K562 (cell line): ENCODE results near the gene SPRYD3. TPM values are rescaled to one million over a fixed set of nuclear protein-coding genes. Genes with fewer than 3 reads are reported as not detected.

Experiments used
- ARHGAP35 ChIP-seq: fragments of 450-650 bp; IDR thresholded peaks from 2 replicates; pipeline ENCODE4 v1.6.1; 2018; ENCODE audit not compliant: partially characterized antibody
- JUND ChIP-seq, 2 experiments: IDR thresholded peaks; 2 replicates in 1 of 2; 3 replicates in 1 of 2; pipeline ENCODE4 v1.6.1; 2011; ENCODE audit warnings: borderline replicate concordance in 2 of 2, low read depth in 2 of 2, low read length in 2 of 2, improper control_type of control experiment in 1 of 2, missing biosample characterization in 1 of 2, missing genetic modification characterization in 1 of 2, missing genetic modification reagents in 1 of 2
- NELFE ChIP-seq: IDR thresholded peaks from 2 replicates; pipeline ENCODE4 v1.6.1; 2011; ENCODE audit warnings: mild to moderate bottlenecking; ENCODE audit not compliant: insufficient read depth, insufficient read length
- POLR2AphosphoS5 ChIP-seq: IDR thresholded peaks from 2 replicates; pipeline ENCODE4 v1.6.1; 2011; ENCODE audit warnings: mild to moderate bottlenecking, low read depth, low read length, moderate library complexity; ENCODE audit not compliant: control insufficient read depth, insufficient read depth
- TAF1 ChIP-seq: IDR thresholded peaks from 2 replicates; pipeline ENCODE4 v1.6.1; 2011; ENCODE audit warnings: mild to moderate bottlenecking, low read length, moderate library complexity; ENCODE audit not compliant: insufficient read depth, control insufficient read depth, severe bottlenecking; ENCODE audit errors: extremely low read depth
- ZNF232 ChIP-seq: sonication (generic); formaldehyde crosslinking; IDR thresholded peaks from 2 replicates; pipeline ENCODE4 v1.8.0; 2022; ENCODE audit warnings: mild to moderate bottlenecking, missing genetic modification reagents
- polyA plus RNA-seq, 8 experiments: library from polyadenylated mRNA; depleted of rRNA in 4 of 8; stranded (reverse) in 5 of 8; unstranded in 3 of 8; fragments of >200 nt; fragmentation: Nextera tagmentation in 2 of 8; fragmentation: Illumina TruSeq in 1 of 8; extraction: Ambion mirVana in 2 of 8; extraction: Trizol in 1 of 8; gene quantifications; 2 replicates each; pipeline versions ENCODE4 v1.2.1 to v1.2.3, GENCODE V29; 2011 to 2014; ENCODE audit warnings: inconsistent platforms in 1 of 8, missing spikeins in 1 of 8
- total RNA-seq, 7 experiments: library from RNA; depleted of rRNA in 6 of 7; stranded (reverse); fragments of >200 nt in 6 of 7; fragmentation: Illumina TruSeq in 2 of 7; extraction: Trizol in 2 of 7; gene quantifications; 2 replicates each; pipeline versions ENCODE4 v1.2.1 to v1.2.3, GENCODE V29; 2011 to 2021; ENCODE audit warnings: low replicate concordance in 1 of 7
- TF ChIP-seq, protein P1 (sequence below), 2 experiments: fragments of 450-650 bp in 1 of 2; IDR thresholded peaks; 2 replicates each; pipeline ENCODE4 v1.6.1; 2011 to 2017; ENCODE audit warnings: low read depth in 2 of 2, antibody characterized with exemption in 1 of 2, borderline replicate concordance in 1 of 2, low read length in 1 of 2, mild to moderate bottlenecking in 1 of 2, mixed read lengths in 1 of 2; ENCODE audit not compliant: control insufficient read depth in 1 of 2
- TF ChIP-seq, protein P2 (sequence below): fragments of 250-450 bp; sonication (Bioruptor Pico); IDR thresholded peaks from 2 replicates; pipeline ENCODE4 v1.5.0; 2021
- TF ChIP-seq, protein P3 (sequence below): fragments of 450-650 bp; IDR thresholded peaks from 2 replicates; pipeline ENCODE4 v1.6.1; 2016; ENCODE audit warnings: mild to moderate bottlenecking, moderate library complexity

SPRYD3 gene
- total and polyA plus RNA-seq, 9 of the 15 experiments (the other 6 are each of a cell fraction or from before 2014, with no cell fraction given): 1.5 to 13.6 (median 7.6) TPM

DNA sequence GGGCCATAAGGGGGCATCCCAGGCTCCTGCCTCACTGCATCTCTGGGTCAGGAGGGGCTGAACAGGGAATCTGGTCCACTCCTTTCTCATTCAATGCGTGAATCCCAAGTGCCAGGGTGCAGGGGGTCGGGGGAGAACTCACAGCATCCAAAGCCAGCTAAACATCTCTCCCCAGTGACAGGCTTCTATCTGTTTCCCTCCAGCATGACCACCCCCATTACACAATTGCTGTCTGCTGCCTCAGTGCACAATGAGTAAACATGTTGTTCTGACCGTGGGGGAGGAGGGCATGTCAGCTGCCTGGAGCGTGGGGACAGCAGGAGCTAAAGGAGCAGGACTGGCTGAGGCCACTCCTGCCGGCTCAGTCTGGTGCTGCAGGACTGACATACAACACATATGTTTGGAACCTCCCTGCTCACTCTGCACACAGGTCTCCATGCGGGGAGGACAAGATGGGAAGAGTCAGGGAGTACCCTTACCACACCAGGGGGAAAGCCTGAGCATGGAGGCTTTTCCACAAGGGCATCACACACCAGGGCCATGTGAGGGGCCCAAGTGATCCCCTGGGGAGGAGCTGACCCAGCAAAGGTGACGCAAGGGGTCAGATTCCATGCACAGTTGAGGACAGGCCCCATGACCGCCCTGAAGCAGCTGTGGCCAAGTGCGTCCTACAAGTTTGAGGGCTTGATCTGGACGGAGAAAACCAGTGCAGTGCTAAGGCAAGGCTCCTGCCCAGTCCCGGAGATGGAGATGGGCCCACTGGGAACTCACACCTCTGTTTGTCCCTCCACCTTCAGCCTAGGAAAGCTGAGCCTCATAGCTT is 27.9 kb downstream of the SPRYD3 start (continued):
- TF ChIP-seq, protein P1, sequence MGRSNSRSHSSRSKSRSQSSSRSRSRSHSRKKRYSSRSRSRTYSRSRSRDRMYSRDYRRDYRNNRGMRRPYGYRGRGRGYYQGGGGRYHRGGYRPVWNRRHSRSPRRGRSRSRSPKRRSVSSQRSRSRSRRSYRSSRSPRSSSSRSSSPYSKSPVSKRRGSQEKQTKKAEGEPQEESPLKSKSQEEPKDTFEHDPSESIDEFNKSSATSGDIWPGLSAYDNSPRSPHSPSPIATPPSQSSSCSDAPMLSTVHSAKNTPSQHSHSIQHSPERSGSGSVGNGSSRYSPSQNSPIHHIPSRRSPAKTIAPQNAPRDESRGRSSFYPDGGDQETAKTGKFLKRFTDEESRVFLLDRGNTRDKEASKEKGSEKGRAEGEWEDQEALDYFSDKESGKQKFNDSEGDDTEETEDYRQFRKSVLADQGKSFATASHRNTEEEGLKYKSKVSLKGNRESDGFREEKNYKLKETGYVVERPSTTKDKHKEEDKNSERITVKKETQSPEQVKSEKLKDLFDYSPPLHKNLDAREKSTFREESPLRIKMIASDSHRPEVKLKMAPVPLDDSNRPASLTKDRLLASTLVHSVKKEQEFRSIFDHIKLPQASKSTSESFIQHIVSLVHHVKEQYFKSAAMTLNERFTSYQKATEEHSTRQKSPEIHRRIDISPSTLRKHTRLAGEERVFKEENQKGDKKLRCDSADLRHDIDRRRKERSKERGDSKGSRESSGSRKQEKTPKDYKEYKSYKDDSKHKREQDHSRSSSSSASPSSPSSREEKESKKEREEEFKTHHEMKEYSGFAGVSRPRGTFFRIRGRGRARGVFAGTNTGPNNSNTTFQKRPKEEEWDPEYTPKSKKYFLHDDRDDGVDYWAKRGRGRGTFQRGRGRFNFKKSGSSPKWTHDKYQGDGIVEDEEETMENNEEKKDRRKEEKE (IDR thresholded peaks at IDR 0.05; ENCODE audit: borderline replicate concordance in 1 of 2, control insufficient read depth in 1 of 2, low read depth in 2 of 2, low read length in 1 of 2): no peak
- TF ChIP-seq NELFE (no peak), ARHGAP35 (no peak), POLR2AphosphoS5 (no peak), ZNF232 (CRISPR knock-in tag) (no peak), TAF1 (no peak), JUND (IDR thresholded peaks at IDR 0.05; ENCODE audit: borderline replicate concordance, low read depth, low read length) (no peak; the same call in 1 of the 2 replicates), JUND (tag; IDR thresholded peaks at IDR 0.05; ENCODE audit: borderline replicate concordance, low read depth, low read length) (no peak)
- TF ChIP-seq, protein P2, sequence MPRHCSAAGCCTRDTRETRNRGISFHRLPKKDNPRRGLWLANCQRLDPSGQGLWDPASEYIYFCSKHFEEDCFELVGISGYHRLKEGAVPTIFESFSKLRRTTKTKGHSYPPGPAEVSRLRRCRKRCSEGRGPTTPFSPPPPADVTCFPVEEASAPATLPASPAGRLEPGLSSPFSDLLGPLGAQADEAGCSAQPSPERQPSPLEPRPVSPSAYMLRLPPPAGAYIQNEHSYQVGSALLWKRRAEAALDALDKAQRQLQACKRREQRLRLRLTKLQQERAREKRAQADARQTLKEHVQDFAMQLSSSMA (CRISPR knock-in tag): no peak
- TF ChIP-seq, protein P3, sequence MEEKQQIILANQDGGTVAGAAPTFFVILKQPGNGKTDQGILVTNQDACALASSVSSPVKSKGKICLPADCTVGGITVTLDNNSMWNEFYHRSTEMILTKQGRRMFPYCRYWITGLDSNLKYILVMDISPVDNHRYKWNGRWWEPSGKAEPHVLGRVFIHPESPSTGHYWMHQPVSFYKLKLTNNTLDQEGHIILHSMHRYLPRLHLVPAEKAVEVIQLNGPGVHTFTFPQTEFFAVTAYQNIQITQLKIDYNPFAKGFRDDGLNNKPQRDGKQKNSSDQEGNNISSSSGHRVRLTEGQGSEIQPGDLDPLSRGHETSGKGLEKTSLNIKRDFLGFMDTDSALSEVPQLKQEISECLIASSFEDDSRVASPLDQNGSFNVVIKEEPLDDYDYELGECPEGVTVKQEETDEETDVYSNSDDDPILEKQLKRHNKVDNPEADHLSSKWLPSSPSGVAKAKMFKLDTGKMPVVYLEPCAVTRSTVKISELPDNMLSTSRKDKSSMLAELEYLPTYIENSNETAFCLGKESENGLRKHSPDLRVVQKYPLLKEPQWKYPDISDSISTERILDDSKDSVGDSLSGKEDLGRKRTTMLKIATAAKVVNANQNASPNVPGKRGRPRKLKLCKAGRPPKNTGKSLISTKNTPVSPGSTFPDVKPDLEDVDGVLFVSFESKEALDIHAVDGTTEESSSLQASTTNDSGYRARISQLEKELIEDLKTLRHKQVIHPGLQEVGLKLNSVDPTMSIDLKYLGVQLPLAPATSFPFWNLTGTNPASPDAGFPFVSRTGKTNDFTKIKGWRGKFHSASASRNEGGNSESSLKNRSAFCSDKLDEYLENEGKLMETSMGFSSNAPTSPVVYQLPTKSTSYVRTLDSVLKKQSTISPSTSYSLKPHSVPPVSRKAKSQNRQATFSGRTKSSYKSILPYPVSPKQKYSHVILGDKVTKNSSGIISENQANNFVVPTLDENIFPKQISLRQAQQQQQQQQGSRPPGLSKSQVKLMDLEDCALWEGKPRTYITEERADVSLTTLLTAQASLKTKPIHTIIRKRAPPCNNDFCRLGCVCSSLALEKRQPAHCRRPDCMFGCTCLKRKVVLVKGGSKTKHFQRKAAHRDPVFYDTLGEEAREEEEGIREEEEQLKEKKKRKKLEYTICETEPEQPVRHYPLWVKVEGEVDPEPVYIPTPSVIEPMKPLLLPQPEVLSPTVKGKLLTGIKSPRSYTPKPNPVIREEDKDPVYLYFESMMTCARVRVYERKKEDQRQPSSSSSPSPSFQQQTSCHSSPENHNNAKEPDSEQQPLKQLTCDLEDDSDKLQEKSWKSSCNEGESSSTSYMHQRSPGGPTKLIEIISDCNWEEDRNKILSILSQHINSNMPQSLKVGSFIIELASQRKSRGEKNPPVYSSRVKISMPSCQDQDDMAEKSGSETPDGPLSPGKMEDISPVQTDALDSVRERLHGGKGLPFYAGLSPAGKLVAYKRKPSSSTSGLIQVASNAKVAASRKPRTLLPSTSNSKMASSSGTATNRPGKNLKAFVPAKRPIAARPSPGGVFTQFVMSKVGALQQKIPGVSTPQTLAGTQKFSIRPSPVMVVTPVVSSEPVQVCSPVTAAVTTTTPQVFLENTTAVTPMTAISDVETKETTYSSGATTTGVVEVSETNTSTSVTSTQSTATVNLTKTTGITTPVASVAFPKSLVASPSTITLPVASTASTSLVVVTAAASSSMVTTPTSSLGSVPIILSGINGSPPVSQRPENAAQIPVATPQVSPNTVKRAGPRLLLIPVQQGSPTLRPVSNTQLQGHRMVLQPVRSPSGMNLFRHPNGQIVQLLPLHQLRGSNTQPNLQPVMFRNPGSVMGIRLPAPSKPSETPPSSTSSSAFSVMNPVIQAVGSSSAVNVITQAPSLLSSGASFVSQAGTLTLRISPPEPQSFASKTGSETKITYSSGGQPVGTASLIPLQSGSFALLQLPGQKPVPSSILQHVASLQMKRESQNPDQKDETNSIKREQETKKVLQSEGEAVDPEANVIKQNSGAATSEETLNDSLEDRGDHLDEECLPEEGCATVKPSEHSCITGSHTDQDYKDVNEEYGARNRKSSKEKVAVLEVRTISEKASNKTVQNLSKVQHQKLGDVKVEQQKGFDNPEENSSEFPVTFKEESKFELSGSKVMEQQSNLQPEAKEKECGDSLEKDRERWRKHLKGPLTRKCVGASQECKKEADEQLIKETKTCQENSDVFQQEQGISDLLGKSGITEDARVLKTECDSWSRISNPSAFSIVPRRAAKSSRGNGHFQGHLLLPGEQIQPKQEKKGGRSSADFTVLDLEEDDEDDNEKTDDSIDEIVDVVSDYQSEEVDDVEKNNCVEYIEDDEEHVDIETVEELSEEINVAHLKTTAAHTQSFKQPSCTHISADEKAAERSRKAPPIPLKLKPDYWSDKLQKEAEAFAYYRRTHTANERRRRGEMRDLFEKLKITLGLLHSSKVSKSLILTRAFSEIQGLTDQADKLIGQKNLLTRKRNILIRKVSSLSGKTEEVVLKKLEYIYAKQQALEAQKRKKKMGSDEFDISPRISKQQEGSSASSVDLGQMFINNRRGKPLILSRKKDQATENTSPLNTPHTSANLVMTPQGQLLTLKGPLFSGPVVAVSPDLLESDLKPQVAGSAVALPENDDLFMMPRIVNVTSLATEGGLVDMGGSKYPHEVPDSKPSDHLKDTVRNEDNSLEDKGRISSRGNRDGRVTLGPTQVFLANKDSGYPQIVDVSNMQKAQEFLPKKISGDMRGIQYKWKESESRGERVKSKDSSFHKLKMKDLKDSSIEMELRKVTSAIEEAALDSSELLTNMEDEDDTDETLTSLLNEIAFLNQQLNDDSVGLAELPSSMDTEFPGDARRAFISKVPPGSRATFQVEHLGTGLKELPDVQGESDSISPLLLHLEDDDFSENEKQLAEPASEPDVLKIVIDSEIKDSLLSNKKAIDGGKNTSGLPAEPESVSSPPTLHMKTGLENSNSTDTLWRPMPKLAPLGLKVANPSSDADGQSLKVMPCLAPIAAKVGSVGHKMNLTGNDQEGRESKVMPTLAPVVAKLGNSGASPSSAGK: no peak
